GM13976 (cell line): ENCODE results near the gene GPR68.
"Not testable (repeated sequence)": the region's sequence is repeated elsewhere in the genome, so short reads cannot be mapped to it uniquely, and the experiment has no call there.

Experiments
- DNase-seq: peaks from one replicate; pipeline ENCODE4 v3.0.0; 2012; ENCODE audit warnings: low spot score
- in situ Hi-C: fragments of 300-500 bp; cut with MboI; formaldehyde crosslinking; loops from one replicate; pipeline ENCODE4 v1.12.0; 2022; ENCODE audit warnings: low sequenced_read_pairs, mixed read lengths, inconsistent platforms; ENCODE audit not compliant: unreplicated experiment
- TF ChIP-seq, protein P1 (sequence below): IDR thresholded peaks from 2 replicates; pipeline ENCODE4 v1.5.1; 2012; ENCODE audit warnings: borderline replicate concordance, mild to moderate bottlenecking; ENCODE audit not compliant: insufficient read depth; ENCODE audit errors: extremely low read depth, missing control alignments, control extremely low read depth

Gene GPR68

GRCh38 chr14:91246051-91246852 is 1.7 kb upstream of the GPR68 start:
- TF ChIP-seq, protein P1, sequence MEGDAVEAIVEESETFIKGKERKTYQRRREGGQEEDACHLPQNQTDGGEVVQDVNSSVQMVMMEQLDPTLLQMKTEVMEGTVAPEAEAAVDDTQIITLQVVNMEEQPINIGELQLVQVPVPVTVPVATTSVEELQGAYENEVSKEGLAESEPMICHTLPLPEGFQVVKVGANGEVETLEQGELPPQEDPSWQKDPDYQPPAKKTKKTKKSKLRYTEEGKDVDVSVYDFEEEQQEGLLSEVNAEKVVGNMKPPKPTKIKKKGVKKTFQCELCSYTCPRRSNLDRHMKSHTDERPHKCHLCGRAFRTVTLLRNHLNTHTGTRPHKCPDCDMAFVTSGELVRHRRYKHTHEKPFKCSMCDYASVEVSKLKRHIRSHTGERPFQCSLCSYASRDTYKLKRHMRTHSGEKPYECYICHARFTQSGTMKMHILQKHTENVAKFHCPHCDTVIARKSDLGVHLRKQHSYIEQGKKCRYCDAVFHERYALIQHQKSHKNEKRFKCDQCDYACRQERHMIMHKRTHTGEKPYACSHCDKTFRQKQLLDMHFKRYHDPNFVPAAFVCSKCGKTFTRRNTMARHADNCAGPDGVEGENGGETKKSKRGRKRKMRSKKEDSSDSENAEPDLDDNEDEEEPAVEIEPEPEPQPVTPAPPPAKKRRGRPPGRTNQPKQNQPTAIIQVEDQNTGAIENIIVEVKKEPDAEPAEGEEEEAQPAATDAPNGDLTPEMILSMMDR: no peak
- in situ Hi-C loops: no loop called here
- no peak for DNase-seq

- in situ Hi-C loops, DNase-seq: not testable (repeated sequence)
Observed at GRCh38 chr14:91245616-91246015, 1.1 kb upstream of the GPR68 start.

DNA sequence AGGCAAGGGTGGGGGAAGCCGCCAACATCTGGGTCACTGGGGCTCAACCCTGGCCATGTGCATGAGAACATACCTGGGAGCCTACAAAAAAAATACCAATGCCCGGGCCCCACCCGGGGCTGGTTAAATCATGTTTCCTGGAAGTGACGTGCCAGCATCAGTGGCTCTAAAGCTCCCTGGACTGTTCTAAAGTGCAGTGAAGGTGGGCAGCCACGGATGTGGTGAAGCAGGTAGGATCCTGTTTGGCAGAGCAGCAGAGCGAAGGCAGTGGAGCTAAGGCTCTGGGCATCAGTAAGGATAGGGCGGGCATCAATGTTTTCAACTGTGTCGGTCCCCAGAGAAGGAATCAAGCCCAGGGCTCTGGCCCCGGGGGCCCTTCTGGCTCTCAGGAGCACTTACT is 525 bp upstream of the GPR68 start:
- TF ChIP-seq, protein P1: no peak
- in situ Hi-C loops: no loop called here
- no peak for DNase-seq

DNA sequence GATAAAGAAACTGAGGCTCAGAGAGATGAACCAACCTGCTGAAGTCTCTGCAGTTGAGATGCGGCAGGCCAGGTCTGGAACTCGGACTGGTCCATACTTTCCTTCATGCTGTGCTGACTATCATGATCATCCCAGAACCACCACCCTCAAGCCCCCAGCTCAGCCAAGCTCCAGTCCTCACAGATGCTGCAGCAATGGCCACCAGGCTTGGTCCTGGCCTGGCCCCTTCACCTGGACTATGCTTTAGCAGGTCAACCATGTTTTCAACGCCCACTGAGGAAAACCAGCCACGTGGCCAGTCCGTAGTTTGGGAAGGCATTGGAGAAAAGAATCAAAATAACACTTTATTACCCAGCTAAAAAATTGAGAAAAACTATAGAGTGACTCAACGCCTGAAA is 1.4 kb downstream of the GPR68 start:
- DNase-seq: no peak
- in situ Hi-C loops: no loop called here
- TF ChIP-seq, protein P1: no peak

DNA sequence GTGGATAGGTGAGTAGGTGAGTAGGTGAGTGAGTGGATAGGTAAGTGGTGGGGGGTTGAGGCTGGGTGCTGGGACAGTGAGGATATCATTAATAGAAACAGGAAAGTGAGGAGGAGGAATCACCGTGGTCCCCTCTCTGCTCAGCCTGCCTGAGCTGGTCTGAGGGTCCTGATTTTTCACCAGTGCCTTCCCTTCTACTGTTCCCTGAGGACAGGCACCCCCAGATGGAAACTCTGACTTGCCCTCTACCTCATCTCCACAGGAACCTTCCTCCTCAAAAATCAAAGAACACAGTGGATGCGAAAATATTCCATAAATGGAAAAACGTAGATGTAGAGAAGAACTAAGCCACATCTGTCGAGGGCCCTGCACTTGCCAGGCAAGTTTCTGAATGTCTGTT is 1.9 kb downstream of the GPR68 start:
- TF ChIP-seq, protein P1: no peak
- in situ Hi-C loops: no loop called here
- DNase-seq: no peak

DNA sequence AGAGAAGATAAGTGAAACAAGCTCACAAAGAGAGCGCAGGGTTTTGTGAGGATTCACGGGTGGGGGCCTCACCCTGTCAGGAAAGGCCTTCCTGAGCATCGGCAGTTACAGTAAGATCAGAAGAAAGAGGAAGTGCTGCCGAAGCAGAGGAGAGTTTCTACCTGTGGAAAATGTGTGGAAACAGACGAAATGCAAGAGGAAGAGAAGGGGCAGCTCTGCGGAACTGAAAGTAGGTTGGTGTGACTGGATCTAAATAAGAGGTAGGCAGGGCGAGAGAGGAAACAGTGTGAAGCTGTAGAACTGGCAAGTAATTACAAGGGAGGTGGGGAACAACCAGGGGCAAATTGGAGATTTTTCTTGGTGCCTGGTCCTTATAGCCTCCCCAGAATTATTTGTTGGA is 2.6 kb downstream of the GPR68 start:
- TF ChIP-seq, protein P1: no peak
- no peak for DNase-seq
- in situ Hi-C loops: no loop called here

DNA sequence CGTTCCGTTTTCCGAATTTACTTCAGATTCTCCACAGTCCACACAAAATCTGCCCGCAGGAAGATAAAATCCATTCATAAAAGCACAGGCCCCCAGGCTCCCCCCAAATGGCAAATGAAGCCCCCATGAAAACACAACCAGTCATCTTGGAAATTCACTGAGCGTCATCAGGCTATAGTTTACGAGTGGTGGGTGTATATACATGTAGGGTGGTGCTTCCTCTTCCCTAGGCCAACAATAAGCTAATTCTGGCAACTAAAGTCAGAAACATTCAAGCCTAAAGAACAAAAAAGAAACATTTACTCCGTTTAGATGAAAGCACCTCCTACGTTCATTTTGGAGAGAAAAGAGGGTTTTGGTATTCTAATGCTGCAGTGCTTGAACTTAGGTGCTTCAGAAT is 5.8 kb downstream of the GPR68 start:
- DNase-seq: no peak

More for the DNA sequence above, 5.8 kb downstream of the GPR68 start:
- TF ChIP-seq, protein P1: no peak
- in situ Hi-C loops: no loop called here
